ENCODE data around the gene APOL2.
"Not testable (repeated sequence)": the region's sequence is repeated elsewhere in the genome, so short reads cannot be mapped to it uniquely, and the experiment has no call there.

Gene APOL2

GRCh38 chr22:36197514-36198146 lies 41.7 kb downstream of the APOL2 start:
- DNase-seq (ENCODE audit: low read depth) = no peak

DNA sequence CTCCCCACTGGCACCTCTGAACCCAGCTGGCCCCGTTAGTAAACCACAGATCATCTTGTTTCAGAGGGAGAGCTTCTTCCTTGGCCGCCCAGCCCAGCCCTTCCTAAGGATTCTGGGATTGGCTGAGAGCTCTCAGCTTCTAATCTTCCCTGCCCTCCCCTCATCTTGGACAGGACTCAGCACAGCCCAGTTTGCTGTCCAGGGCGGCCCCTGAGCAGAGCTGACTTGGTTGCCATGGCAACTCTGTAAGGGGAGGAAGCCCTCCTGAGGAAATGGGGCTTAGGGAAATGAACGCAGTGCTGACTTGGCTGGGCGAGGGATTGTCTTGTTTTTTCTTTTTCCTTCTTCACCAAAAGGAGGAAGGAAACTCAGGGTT lies 42.3 kb downstream of the APOL2 start:
- no peak for DNase-seq (ENCODE audit: low read depth)

GRCh38 chr22:36196254-36197064 lies 42.9 kb downstream of the APOL2 start:
- no peak for DNase-seq (ENCODE audit: low read depth)

GRCh38 chr22:36194971-36195370 lies 44.4 kb downstream of the APOL2 start:
- no peak for DNase-seq (ENCODE audit: low read depth)

DNA sequence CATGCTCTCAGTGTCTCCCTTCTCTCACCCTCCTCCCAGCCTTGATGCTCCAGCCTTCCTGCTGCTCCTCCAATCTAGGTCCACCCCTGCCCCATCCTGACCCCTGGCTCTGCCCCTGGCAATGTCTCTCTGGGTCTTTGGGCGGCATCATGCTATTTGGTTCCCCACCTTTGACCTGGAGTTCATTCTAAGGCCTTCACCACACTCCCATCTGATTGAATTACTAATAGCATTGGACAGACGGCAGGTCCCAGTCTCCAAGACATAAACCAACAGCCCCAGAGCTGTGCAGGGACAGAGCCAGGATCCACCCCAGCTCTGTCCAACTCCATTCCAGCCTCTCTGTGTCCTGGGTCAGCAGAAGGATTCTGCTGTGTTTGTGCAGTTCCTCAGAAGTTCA lies 44.9 kb downstream of the APOL2 start:
- no peak for DNase-seq (ENCODE audit: low read depth)

- no peak for DNase-seq (ENCODE audit: low read depth)
Observed at GRCh38 chr22:36193577-36193976, 45.8 kb downstream of the APOL2 start.

- DNase-seq (ENCODE audit: low read depth) = no peak
Observed at GRCh38 chr22:36193171-36193570, 46.2 kb downstream of the APOL2 start.

- no peak for DNase-seq (ENCODE audit: low read depth)
Observed at GRCh38 chr22:36192542-36192941, 46.8 kb downstream of the APOL2 start.

DNA sequence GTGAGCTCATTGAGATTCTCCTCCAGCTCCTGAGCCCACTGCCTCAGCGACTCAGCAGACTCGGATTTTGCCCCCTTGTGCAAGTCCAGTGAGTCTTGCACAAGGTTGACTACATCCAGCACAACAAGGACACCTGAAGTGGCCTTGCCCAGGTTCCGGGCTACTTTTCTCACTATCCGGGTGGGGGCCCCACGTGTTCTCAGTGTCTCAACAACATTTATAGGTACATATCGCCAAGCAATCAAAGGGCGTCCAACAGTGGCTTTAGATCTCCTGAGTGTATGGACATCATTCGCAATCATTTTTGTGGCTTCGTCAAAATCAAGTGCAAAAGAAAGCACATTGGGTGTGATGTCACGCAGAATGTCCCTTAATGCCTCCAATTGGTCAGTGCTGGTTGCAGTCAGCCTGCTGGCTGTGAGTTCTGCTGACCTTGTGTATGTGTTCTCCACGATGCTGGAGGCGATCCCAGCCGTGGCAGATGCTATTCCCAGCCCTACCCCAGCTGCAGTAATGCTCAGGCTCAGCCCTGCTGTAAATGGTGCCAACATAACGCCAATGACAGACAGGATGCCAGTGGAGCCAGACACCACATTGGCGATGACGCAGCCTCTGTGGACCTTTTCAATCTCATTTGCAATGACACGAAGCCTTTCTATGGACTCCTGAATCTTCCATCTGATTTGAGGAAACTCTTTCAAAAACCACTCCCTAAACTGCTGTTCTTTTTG lies 48.1 kb downstream of the APOL2 start:
- no peak for DNase-seq (ENCODE audit: low read depth)

- not testable (repeated sequence) for DNase-seq (ENCODE audit: low read depth)
Observed at GRCh38 chr22:36187862-36188261, 51.5 kb downstream of the APOL2 start.

GRCh38 chr22:36185828-36186624 lies 53.3 kb downstream of the APOL2 start:
- no peak for DNase-seq (ENCODE audit: low read depth)

- DNase-seq (ENCODE audit: low read depth) = no peak
Observed at GRCh38 chr22:36184433-36185025, 54.8 kb downstream of the APOL2 start.

- DNase-seq (ENCODE audit: low read depth) = no peak
Observed at GRCh38 chr22:36183446-36183845, 55.9 kb downstream of the APOL2 start.

GRCh38 chr22:36182857-36183256 lies 56.5 kb downstream of the APOL2 start:
- DNase-seq (ENCODE audit: low read depth) = no peak

DNA sequence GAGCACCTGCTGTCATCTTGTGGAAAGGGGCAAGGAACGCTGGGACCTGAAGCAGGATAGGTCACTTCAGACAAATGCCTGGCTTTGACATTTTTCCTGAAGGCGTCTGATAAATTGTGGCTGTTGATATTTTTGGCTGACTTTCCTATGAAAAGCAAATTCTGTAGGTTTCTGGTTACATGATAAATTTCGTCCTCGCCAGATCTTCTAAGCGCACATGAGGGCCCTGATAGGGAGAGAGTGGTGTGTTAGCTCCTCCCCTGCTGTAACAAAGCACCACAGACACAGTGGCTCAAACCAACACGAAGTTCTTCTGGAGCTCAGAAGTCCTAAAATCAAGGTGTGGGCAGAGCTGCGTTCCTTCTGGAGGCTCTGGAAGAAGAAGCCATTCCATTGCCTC lies 57.3 kb downstream of the APOL2 start:
- no peak for DNase-seq (ENCODE audit: low read depth)

- no peak for DNase-seq (ENCODE audit: low read depth)
Observed at GRCh38 chr22:36180928-36181327, 58.4 kb downstream of the APOL2 start.

DNA sequence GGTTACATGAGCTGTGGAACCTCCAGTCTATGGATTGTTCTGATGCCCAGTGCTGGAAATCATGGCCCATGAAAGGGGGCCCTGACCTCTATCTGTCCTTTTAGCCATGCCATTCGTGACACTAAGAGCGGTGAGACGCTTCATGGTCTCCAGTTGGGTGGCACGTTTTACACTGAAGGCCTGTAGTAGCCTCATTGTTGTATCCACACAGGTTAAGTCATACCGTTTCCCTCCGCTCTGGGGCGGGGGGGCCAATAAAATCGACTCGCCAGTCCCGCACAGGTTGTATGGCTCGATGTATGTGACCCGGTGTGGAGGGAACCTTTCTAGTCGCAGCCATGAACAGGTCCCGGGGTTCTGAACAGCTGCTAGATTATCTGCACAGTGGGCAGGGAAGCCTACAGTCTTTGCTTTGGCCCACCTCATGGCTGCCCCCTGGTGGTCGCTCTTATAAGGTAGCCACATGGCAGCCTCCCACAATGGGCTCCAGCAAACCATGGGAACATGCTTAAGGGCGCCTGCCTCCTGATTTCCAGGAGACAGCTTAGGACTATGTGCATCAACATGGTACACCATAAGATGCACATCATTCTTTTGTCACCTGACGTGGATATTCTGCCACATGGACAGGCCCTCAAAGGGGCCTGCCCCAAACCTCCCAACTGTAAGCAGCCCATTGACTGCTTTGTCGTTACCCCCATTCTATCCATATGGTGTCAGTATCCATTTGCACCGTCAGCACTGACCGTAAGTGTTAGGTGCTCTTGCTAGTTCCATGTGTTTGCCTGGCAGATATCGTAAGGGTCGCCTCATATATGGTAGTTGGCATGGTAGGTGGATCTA lies 59.1 kb downstream of the APOL2 start:
- DNase-seq (ENCODE audit: low read depth) = peak; percentile 75

- no peak for DNase-seq (ENCODE audit: low read depth)
Observed at GRCh38 chr22:36177160-36177559, 62.2 kb downstream of the APOL2 start.

Data from T follicular helper cell (primary cell).